SHP77 (cell line): ENCODE results near the gene DLD.
"Not testable (repeated sequence)": the region's sequence is repeated elsewhere in the genome, so short reads cannot be mapped to it uniquely, and the experiment has no call there.

ENCODE experiments used
- DNase-seq, 2 experiments: peaks; one replicate each; lab custom pipeline; 2025; lab: John Stamatoyannopoulos, UW

The DLD gene

DNA sequence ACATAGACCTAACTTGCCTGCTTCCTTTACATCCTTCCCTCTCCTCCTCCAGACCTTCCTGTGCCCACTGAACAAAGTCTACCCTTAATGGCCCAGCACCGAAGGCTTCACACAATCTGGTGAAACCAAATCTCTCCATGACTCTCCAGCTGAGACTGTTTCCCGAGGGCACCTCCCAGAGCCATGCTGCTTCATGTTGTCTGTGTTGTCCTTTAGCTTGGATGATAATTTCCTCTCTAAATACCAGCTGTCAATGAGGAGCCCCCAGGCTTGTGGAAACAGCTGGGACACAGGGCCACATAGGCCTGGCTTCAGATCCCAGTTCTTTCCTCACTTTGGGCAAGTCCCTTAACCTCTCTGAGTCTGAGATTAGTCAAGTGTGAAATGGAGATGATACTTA is 54.3 kb downstream of the DLD start:
- DNase-seq, result no peak

DNA sequence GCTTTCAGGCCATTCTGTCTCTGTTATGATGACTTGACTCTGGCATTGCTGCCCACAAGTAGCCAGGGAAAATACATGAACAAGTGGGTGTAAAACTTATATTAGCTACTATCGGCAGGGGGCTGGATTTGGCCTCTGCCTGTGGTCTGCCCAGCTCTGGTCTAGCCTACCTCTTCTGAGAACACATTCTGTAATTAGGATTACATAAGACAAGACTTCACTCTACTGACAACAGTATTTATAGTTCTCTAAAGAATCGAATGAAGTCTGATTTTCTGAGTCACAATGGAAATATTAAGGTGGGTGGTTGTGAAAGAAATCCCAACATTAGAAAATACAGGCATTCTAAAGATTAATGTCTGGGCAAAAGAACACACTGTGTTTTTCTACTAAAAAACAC is 55.5 kb downstream of the DLD start:
- DNase-seq, result no peak

DNA sequence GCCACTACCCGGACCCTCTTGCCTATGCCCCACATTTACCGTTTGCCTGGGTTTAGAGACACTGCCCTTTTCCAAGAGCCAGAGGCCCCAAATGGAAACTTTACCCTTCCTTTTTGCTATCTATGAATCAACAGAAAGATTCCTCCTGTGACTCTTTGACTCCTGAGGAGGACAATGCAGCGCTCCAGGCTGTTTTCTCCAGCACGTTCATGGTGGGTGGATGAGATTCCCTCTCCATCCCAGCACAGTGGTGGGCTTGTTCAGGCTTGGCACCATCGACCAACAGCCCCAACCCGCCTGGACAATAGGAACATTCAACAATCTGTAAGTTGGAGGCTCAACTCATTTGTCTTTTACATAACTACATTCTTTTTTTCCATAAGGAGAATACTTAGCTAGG is 55.9 kb downstream of the DLD start:
- no peak for DNase-seq

DNA sequence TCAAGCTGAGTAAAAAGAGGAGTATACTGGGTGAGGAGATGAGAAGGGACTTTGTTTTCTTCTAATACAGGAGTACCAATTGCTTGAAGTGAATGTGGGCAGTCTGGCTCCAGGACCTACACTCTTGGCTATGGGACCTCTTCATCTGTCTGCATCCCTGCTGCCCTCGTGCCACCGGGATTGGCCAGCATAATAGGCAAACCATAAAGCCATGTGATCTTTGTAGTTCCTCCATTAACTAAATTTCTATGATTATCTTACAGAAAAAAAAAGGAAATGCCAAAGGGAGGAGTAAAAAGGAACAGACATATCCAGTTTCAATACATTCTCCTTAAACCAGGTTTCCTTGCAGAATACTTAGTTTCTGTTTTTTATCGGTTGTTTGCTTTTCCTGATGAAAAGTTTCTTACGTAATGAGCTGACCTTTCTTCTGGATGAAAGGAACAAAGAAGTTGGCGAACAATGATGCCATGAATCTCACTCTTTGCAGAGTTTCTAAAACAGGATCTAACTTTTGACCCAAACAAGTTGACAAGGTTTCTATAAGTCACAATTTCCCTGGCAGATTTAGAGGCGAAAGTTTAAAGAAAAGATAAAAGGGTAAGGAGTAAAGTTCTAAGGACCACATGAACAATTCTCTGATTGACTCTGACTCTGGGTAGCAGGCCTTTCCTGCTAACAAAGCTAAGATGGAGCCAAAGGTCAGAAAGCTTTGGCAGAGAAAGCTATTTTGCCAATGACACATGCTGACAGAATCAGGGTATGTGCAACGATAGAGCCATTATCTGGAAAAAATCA is 57.9 kb downstream of the DLD start:
- DNase-seq, result no peak

DNA sequence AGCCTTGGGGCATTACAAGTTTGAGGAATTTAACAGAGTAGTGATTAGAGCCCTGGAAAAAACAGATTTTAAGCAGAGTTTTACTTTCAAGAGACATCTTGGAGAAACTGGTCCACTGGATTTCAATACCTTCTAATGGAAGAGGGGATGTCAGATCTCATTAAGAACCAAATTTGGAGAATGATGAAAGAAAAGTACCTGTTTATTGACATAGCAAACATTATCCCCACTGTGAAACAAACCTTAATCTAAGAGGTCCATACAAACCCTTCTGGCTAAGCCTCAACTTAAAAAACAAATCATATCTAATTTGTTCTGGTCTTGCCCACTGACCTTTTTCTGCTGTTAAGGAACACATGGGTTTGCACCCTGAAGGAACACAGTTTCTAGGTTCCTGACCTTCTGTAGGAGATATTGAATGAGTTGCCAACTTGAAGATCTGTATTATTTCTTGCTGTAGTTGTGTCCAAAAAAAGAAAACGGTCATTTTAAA is 58.5 kb downstream of the DLD start:
- no peak for DNase-seq

DNA sequence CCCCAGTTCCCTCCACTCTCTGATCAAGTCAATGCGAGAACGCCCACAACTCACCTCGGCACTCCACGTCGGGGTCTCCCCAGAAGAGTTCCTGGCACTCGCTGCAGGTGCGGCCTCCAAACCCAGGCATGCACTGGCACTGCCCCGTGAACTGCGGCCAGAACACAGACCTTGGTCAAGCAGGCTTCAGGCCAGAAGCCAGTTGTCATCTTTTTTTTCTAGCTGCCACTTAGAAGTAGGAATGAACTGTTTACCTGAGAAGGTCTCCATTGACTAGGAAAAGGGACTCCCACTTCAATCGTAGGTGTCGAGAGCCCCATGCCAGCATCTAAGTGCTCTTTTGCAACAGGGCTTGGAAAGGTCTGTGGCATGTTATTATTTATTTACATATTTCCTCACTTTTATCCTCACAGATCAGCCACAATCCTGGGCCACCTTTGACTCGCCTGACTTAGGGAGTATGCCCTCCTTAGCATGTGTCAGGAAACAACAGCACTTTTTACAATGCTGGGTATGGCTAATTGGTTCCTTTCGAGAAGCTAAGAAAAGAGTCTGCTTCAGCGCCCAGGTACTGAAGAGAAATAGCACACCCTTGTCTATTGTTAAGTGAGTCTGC is 60.3 kb downstream of the DLD start:
- no peak for DNase-seq

DNA sequence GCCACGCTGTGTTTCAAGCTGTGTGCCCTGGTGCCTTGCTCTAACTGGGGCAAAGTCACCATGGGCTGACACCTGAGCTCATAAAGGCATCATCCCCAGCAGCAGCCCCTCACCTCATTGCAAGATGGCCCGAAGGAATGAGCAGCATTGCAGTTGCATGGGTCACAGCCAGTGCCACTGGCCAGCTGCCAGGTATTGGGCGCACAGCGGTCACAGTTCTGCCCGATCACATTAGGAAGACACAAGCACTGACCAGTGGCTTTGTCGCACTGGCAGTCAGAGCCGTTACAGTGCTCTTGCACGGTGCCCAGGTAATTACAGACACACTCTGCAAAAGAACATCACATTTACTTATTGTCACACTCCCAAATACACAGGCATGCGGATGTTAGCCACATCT is 60.9 kb downstream of the DLD start:
- DNase-seq, result no peak

DNA sequence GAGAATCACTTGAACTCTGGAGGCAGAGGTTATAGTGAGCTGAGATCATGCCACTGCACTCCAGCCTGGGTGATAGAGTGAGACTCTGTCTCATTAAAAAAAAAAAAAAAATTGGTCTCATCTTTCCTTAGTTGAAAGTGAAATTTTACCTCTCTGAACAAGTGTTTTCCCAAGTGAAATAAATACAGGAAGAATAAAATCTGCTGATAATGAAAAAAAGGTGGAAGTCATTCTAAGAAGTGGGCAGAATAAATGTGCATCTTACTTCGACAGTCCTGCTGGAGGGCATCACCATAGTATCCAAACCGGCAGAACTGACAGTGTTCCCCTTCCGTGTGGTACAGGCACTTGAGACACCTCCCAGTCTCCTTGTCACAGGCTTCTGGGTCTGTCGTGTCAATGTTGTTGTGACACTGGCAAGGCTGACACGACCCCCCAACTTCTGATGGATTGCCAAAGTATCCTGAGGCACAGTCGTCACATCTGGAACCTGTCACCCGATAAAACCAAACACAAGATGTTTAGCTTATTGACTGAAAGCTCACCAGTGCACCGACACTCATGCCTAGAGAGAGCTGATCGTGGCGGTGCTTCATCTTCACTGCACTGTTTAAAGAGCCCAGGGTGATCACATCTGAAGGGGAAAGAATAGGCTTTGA is 62.4 kb downstream of the DLD start:
- DNase-seq, result no peak

DNA sequence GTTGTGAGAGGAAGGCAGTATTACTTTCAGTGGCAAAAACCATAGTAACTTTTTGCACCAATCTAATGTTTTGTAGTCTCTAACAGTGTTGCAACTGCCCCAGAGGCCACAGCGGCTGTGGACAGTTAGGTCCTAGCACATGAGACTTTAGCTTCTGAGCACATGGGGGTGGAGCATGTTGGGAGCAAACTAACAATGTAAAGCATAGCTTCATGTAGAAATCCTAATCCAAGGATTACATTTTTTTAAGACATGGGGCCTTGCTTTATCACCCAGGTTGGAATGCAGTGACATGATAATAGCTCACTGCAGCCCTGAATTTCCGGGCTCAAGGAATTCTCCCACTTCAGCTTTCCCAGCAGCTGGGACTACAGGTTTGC is 62.9 kb downstream of the DLD start:
- DNase-seq, result no peak

DNA sequence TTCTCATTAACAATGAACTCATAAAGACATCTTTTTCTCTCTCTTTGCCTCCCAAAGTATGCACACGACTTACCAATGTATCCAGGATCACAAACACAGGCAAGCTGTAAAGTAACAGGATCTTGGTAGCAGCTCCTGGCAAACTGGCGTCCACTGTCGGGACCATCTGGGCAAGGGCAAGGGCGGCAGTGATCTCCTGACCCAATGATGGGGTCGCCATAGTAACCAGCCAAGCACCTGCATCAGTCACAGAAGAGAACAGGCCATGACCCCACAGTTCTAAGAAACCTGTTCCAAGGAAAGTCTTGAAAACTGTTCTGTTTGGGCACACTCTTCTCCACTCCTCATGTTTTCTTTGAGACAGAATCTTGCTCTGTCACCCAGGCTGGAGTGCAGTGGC is 64.4 kb downstream of the DLD start:
- no peak for DNase-seq

DNA sequence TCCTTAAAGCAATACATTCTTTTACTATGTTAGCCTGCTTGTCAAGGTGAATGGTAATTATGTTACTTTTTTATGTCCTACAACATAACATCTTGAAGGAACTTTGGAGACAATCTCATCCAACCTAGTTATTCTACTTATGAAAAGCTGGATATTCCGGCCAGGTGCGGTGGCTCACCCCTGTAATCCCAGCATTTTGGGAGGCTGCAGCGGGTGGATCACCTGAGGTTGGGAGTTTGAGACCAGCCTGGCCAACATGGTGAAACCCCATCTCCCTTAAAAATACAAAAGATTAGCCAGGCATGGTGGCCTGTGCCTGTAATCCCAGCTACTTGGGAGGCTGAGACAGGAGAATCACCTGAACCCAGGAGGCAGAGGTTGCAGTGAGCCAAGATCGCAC is 66.0 kb downstream of the DLD start:
- DNase-seq, result not testable (repeated sequence)

DNA sequence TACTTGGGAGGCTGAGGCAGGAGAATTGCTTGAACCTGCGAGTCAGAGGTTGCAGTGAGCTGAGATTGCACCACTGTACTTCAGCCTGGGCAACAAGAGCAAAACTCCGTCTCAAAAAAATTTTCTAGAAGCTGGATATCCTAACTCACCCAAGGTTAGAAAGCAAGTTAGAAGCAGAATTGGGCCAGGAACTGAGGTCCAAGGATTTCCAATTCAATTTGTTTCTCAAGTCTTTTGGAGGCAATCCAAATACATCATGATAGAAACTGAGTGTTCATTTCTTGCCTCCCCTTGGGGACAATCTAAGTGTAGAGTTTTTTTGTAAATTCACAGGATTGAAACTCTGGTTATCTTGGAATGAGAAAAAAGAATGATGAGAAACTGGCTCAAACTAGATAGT is 66.5 kb downstream of the DLD start:
- no peak for DNase-seq

DNA sequence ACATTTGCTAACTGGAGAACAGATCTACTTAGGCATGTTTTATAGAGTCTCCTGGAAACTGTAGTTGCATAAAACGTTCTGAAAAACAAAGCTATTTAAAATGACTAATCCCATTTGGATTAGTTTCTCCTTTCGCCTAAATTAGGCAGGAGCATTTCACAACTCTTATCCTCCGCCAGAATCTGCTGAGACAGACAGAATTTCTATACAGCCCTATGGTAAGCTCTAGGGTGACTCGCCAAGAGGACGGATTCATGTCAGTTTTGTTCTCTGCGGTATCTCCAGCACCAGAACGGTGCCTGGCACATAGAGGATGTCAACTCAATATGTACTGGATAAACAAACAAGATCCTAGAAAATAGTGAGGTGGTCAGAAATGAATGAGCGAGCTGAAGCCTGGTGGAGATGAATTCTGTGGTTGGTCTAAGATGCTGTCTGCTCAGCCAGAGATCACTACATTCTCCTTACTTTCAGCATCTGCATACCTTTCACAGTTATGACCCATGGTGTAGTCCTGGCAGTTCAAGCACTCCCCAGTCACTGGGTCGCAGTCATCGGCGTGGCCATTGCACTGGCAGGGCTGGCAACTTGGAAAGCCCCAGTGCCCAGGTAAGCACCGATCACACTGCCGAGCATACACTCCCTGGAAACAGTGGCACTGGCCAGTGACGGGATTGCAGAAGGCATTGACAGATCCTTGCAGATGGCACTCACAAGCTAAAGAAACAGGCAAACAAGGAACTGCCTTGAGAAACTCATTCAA is 68.0 kb downstream of the DLD start:
- no peak for DNase-seq

DNA sequence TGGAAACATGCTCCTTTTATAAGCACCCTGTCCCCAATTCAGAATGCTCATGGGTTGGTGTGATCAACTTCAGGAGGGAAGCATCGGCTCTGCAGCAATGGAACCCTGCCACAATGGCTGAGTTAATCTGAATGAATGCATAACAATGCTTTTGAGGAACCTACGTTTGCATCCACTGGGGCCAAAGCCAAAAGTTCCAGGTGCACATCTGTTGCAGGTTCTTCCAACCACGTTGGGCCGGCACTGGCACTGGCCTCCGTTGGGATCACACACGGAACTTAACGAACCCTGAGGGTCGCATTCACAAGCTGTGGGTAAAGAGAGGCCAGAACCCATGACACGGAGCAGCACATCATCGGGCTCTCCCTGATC is 68.5 kb downstream of the DLD start:
- DNase-seq, result no peak

DNA sequence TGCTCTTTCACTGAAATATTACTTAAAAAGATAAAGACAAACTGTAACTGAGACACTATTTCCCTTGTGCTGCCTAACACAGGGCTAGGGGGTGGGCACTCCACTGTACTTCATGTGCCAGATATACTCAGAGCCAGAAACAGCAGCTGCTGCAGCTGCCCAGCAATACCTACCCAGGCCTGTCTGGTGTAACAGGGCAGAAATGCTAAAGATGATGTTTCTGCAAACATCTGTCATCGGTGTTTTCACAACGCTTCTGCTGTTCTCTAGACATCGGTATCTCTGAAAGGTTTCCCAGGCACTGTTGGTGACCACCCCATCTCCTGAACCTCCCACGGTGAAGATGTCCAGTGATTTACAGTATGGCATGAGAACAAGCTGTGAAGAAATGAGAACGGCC is 69.3 kb downstream of the DLD start:
- DNase-seq, result peak; percentile 57 to 61

DNA sequence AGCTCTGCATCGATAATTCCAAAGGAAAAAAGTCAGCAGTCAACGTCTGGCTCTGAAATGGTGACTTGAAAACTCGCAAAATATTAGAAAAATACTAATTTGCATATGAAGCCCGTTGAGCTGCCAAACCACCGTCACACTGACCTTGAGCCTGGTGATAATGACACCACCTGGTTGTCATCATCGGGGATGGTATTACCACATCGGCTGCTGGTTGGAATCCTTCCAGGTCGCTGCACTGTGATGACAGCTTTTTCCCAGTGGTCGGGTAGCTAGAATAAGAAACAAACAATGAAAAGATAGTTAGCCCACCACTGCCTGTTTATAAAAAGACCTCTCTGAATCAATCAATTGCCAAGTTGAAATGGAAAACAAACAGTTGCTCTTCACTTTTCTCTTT is 70.4 kb downstream of the DLD start:
- DNase-seq, result peak; percentile 69 to 73

DNA sequence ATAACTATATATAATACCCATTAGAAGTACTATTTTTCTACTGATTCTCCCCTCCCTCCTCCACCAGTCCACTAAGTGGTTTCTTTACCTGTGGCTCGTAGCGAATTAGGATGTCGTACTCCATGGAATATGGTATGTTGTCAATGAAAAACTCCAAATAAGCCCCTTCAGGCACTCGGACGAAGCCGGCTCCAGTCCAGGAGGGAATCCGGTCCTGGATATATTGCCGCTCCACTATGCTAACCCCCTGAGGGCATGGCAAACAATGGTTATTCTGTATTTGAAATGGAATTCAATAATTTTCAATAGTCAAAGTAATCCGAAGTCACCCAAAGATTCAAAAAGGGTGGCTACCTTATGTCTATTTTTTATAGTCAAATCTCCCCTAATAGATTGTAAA is 71.8 kb downstream of the DLD start:
- DNase-seq, result no peak

DNA sequence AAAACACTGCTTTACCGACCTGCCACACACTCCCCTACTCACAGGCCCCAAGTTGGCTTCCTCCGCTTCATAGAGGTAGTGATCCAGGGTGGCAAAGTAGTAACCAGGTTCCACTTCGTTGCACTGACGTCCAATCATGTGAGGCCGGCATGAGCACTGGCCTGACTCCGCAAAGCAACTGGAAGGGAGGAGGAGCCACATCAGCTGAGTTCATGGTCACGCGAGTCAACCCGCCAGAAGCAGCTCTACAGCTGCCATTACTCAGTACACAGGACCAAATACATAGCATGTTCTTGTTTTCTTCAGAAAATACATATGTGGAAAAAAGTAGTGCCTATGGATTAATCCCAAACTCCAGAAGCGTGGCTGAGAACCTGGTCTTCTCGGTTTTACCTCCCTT is 73.5 kb downstream of the DLD start:
- no peak for DNase-seq

DNA sequence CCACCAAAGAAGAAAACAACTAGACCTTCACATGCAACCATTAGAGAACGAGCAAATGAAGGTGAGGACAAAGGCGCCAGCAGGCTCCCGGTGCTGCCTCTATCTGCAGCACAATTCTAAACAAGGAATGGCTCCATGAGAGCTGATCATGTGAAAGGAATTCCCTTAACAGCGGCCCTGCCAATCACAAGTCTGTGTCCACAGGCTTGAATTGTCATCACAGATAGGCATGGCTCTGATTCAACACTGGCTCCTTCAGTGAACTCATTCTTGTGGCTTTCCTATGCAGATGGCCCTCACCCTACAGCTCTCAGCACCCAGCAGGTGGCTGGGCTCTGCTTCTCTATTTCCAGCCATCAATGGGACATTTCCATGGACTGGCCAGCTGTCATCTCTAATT is 75.7 kb downstream of the DLD start:
- DNase-seq, result peak; percentile 73 to 77

DNA sequence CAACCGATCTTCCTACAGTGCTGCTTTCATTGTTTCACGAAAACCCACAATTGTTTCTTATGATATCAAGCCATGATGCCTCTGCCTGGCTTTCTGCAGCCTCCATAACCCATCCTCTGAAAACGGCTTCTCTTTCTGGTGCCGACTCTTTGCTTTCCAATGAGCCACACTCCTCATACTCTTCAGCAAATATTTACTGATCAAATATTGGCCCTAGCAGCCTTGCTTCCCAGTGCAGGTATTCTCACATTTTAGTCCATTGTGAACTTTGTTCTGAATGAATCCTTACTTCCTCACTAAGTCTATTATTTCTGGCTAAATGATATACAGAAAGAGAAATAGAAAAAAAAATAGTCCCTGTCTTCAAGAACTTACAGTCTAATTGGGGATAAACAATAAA is 76.4 kb downstream of the DLD start:
- peak; percentile 7 to 44 for DNase-seq

DNA sequence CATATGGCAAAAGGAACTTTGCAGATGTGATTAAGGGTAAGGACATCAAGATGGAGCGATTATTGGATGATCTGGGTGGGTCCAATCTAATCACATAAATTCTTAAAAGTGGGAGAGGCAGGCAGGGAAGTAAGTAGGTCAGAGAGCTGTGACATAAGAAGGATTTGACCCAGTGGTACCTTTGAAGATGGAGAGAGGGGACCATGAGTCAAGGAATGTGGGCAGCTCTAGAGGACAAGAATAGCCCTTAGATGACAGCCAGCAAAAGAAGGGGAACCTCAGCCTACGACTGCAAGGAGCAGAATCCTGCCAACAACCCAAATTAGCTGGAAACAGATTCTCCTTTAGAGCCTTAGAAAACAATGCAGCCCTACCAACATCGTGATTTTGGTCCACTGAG is 77.5 kb downstream of the DLD start:
- no peak for DNase-seq

DNA sequence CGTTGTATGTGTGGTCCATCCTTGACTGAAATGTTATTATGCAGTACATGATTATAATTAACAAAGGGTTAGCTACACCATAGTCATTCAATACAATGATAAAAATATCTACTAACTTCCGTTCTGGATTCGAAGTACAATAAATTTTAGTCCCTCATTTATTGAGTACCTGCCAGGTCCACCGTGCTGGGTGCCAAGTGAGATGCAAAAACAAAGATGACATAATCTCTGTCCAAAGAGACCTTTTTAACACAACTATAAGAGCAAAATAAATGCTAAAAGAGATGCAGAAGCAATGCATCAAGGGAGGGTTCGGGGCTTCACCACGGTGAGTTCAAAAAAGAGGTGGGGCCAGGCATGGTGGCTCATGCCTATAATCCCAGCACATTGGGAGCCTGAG is 78.9 kb downstream of the DLD start:
- DNase-seq, result no peak
